GM21619 (cell line): Measurements from ENCODE around the gene KIF26A.

ENCODE experiments used
- ATAC-seq: cut with Tn5 transposase; IDR thresholded peaks from one replicate; pipeline ENCODE4 v1.9.1; 2021; ENCODE audit not compliant: unreplicated experiment

KIF26A gene

GRCh38 chr14:104138098-104138717 lies at the start of gene KIF26A:
KIF26A (plus strand) TSS chr14:104138587; CDS start chr14:104138723, 136 bp downstream.
- no peak for ATAC-seq

- ATAC-seq = no peak
Observed at GRCh38 chr14:104090071-104090748, 48.2 kb upstream of the KIF26A start.

DNA sequence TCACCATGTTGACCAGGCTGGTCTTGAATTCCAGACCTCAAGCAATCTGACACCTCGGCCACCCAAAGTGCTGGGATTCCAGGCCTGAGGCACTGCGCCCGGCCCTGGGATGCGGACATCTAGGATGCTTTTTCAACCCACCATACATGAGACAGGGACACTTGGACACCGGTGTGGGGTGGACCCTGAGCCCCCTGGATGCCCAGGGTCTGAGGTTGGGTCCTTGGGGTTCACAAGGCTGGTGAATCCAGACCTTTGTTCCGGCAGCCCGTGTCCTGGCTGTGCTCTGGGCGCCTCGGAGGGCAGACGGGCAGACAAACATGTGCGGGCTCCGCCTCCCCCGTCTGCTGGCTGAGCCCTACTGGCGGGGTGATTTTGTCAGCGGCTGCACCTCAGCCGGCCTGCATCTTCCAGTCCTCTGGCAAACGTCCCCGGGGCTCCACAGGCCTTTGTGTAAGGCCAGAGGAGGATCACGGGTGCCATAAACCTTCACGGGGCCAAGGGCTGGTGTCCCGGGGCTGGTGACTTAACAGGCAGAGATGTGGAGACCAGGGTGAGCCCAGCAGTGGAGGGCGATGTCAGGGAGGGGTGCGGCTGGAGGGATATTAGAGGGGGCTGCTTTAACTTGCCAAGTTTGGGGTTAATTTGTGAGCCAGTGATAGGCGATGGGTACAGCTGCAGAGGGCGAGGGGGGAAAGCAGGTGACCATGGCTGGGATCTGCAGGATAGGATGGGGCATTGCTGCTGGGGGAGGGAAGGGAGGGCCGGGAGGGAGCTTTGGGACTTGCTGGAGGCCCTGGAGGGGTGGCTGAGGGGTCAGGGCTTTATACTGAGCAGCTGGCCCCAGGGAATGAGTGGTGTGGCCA lies 47.1 kb upstream of the KIF26A start:
- no peak for ATAC-seq

GRCh38 chr14:104091927-104092771 lies 46.2 kb upstream of the KIF26A start:
- ATAC-seq = no peak

DNA sequence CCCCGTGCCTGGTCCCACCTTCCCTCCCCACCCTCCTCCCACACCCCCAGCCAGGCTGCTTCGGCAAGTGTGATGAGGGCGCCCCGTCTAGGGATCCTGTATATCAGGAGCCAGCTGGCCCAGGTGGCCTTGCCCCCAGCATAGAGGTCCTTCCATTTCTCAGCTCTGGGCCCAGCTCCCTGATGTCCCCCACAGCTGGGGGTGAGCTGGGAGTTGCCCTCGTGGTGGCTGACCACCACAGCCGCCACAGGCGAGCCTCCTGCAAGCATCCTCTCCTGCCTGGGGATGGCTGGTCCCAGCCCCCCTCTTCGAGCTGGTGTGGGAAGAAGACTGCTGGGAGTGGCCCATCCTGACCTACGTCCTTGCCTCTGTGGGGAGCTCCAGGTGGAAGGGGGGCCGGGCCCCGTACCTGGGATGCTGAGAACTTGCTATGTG lies 45.4 kb upstream of the KIF26A start:
- ATAC-seq = no peak

- no peak for ATAC-seq
Observed at GRCh38 chr14:104093366-104094055, 44.9 kb upstream of the KIF26A start.

- no peak for ATAC-seq
Observed at GRCh38 chr14:104094056-104094708, 44.2 kb upstream of the KIF26A start.

DNA sequence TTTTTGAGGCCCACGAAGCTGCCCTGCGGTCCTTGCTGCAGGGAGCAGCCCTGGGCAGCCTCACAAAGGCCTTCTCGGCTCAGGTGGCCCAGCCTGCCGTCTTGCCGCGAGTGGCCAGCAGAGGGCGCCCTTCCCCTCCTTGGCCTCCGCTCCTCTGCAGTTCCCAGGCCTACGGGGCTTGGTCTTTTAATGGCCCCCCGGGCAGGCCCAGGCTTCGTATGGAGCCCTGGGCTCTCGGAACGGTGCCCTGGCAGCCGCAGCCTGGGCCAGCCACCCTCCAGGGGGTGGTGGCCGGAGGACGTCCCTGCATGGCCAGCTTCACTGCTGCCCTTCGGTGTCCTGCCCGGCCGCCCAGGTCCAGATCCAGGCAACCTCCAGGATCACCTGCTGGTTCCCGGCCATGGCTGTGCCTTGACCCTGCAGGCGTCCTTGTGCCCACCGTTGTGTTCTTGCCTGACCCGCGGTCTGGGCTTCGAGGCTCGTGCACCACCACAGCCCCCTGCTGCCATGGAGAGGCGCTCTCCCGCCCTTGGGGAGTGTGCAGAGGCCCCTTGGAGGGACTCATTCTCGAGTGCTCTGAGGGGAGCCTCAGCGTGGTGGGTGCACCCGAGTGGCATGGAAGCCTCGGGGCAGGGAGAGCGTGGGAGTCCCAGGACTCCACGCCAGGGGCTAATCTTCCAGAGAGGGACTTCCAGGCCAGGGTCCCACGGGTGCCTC lies 43.5 kb upstream of the KIF26A start:
- no peak for ATAC-seq

GRCh38 chr14:104095426-104096310 lies 42.7 kb upstream of the KIF26A start:
- no peak for ATAC-seq

DNA sequence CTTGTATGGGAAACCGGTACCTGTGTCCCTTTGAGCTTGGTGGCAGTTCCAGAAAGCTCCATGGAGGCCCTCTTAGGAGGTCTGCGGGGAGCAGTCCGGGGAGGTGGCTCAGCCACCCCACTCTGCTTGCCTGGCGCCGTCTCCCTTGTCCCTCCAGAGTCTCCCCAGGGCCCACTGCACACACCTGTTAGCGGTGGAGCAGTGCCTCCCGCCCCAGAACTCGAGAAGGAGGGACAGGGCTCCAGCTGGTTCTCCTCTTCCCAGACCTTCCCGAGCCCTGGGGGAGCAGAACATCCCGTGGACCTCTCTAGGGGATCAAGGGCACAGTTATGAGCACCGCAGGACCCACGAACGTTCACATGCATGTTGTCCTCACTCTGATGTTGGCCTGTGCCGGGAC lies 42.1 kb upstream of the KIF26A start:
- ATAC-seq = no peak

GRCh38 chr14:104096751-104097700 lies 41.4 kb upstream of the KIF26A start:
- ATAC-seq = no peak

GRCh38 chr14:104098272-104099095 lies 39.9 kb upstream of the KIF26A start:
- no peak for ATAC-seq

- ATAC-seq = no peak
Observed at GRCh38 chr14:104099096-104100041, 39.0 kb upstream of the KIF26A start.

DNA sequence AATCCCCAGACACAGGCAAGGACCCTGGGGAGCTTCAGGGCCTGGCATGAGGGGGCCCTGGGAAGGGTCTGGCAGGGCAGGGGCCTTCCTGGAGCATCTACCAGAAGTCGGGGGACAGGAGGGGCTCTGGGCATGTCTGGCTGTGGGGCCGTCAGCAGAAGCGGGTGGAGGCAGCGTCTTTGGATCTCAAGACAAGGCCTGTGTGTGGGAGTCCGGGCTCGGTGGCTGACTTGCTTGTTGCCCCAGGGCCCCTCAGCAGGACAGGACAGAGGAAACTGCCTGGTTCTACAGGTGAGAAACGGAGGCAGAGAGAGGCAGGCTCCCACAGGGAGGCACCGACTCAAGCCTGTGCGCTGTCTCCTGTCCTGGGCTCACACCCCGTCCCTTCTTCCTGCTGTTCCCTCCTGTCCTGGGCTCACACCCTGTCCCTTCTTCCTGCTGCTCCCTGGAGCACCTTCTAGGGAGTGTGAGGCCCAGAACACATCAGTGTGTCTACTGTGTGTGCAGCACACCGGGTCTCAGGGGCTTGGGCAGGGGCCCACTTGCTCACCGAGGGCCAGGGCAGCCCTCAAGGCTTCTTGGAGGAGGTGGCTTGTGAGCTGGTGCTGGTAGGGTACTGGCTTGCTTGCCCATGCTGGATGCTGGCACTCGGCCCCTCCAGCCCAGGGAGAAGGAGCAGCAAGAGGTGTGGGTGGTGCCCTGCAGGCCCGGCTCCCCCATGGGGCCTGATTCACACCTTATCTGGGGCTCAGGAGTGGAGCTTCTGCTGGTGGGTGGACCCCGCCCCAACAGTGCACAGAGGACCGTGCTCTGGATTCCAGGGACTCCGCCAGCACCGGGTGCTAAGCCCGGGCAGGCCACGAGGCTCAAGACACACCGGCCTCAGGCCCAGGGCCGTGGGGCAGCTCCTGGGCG lies 38.0 kb upstream of the KIF26A start:
- ATAC-seq = no peak
